Duodenal mucosa (tissue), 2 donors: ENCODE data around the gene HNRNPA0.
"Not testable (repeated sequence)": the region's sequence is repeated elsewhere in the genome, so short reads cannot be mapped to it uniquely, and the experiment has no call there.

ENCODE experiments used
- H3K27ac ChIP-seq: one replicate; pipeline ENCODE4 v1.7.0; 2013; ENCODE audit warnings: low read depth, low read length
- H3K27me3 ChIP-seq, 2 donors: one replicate each; pipeline ENCODE4 v1.7.0; 2013; ENCODE audit warnings: low read length in 2 of 2, control low read depth in 1 of 2; ENCODE audit not compliant: insufficient read depth in 2 of 2, control insufficient read depth in 1 of 2
- H3K36me3 ChIP-seq, 2 donors: one replicate each; pipeline ENCODE4 v1.7.0; 2013; ENCODE audit warnings: low read length in 2 of 2, control low read depth in 1 of 2; ENCODE audit not compliant: insufficient read depth in 2 of 2, control insufficient read depth in 1 of 2
- H3K4me1 ChIP-seq, 2 donors: one replicate each; pipeline ENCODE4 v1.7.0; 2013; ENCODE audit warnings: low read length in 2 of 2, control low read depth in 1 of 2; ENCODE audit not compliant: insufficient read depth in 2 of 2, control insufficient read depth in 1 of 2
- H3K4me3 ChIP-seq, 2 donors: one replicate each; pipeline ENCODE4 v1.7.0; 2013; ENCODE audit warnings: low read length in 2 of 2, low read depth in 1 of 2
- H3K9ac ChIP-seq, 2 donors: one replicate each; pipeline ENCODE4 v1.7.0; 2013; ENCODE audit warnings: low read length in 2 of 2, low read depth in 1 of 2
- H3K9me3 ChIP-seq, 2 donors: one replicate each; pipeline ENCODE4 v1.7.0; 2013; ENCODE audit warnings: low read length in 2 of 2, control low read depth in 1 of 2; ENCODE audit not compliant: control insufficient read depth in 1 of 2

The HNRNPA0 gene

GRCh38 chr5:137782984-137783536, 28.9 kb upstream of the HNRNPA0 start:
- H3K4me1 ChIP-seq, result no peaks in the 10 kb centered on the region
- no peak overlapping the region for H3K9ac ChIP-seq
- no peaks in the 10 kb centered on the region for H3K27me3 ChIP-seq
- no peak overlapping the region for H3K27ac ChIP-seq
- no peaks in the 10 kb centered on the region for H3K36me3 ChIP-seq
- no peak overlapping the region for H3K4me3 ChIP-seq
- H3K9me3 ChIP-seq, result no peaks in the 10 kb centered on the region

- H3K36me3 ChIP-seq, result no peaks in the 10 kb centered on the region
- H3K27ac ChIP-seq, result no peak overlapping the region
- H3K4me3 ChIP-seq, result no peak overlapping the region
Observed at GRCh38 chr5:137782055-137782454, 27.9 kb upstream of the HNRNPA0 start.

GRCh38 chr5:137778772-137779564, 24.8 kb upstream of the HNRNPA0 start:
- no peaks in the 10 kb centered on the region for H3K36me3 ChIP-seq
- no peak overlapping the region for H3K4me3 ChIP-seq
- H3K4me1 ChIP-seq, result no peaks in the 10 kb centered on the region
- H3K27ac ChIP-seq, result no peak overlapping the region
- no peaks in the 10 kb centered on the region for H3K9me3 ChIP-seq
- H3K27me3 ChIP-seq, result no peaks in the 10 kb centered on the region
- no peak overlapping the region for H3K9ac ChIP-seq

More at GRCh38 chr5:137782055-137782454, 27.9 kb upstream of the HNRNPA0 start:
- H3K9me3 ChIP-seq, result no peaks in the 10 kb centered on the region
- no peak overlapping the region for H3K9ac ChIP-seq
- H3K4me1 ChIP-seq, result no peaks in the 10 kb centered on the region
- H3K27me3 ChIP-seq, result no peaks in the 10 kb centered on the region

GRCh38 chr5:137767937-137768336, 13.8 kb upstream of the HNRNPA0 start:
- H3K9ac ChIP-seq, H3K27ac ChIP-seq, H3K4me3 ChIP-seq, H3K9me3 ChIP-seq, H3K4me1 ChIP-seq, H3K36me3 ChIP-seq, H3K27me3 ChIP-seq: not testable (repeated sequence)

GRCh38 chr5:137761566-137761965, 7.4 kb upstream of the HNRNPA0 start:
- Histone ChIP-seq H3K4me3 (no peak overlapping the region), H3K4me1 (no peaks in the 10 kb centered on the region), H3K9me3 (no peaks in the 10 kb centered on the region), H3K27me3 (no peaks in the 10 kb centered on the region), H3K36me3 (no peaks in the 10 kb centered on the region), H3K9ac (no peak overlapping the region), H3K27ac (no peak overlapping the region)

GRCh38 chr5:137760719-137761516, 6.8 kb upstream of the HNRNPA0 start:
- no peak overlapping the region for H3K27ac ChIP-seq
- H3K36me3 ChIP-seq, result no peaks in the 10 kb centered on the region

GRCh38 chr5:137760294-137760693, 6.1 kb upstream of the HNRNPA0 start:
- H3K4me1 ChIP-seq, result no peaks in the 10 kb centered on the region
- no peaks in the 10 kb centered on the region for H3K9me3 ChIP-seq
- H3K27me3 ChIP-seq, result no peaks in the 10 kb centered on the region
- no peak overlapping the region for H3K27ac ChIP-seq
- no peaks in the 10 kb centered on the region for H3K36me3 ChIP-seq
- no peak overlapping the region for H3K9ac ChIP-seq
- no peak overlapping the region for H3K4me3 ChIP-seq

More at GRCh38 chr5:137760719-137761516, 6.8 kb upstream of the HNRNPA0 start:
- H3K4me3 ChIP-seq, result no peak overlapping the region
- H3K4me1 ChIP-seq, result no peaks in the 10 kb centered on the region
- H3K9ac ChIP-seq, result no peak overlapping the region
- H3K9me3 ChIP-seq, result no peaks in the 10 kb centered on the region
- H3K27me3 ChIP-seq, result no peaks in the 10 kb centered on the region

GRCh38 chr5:137758715-137759306, 4.6 kb upstream of the HNRNPA0 start:
- Histone ChIP-seq H3K27ac (no peak overlapping the region), H3K4me1 (no peaks in the 10 kb centered on the region), H3K36me3 (no peaks in the 10 kb centered on the region), H3K4me3 (no peak overlapping the region), H3K9ac (no peak overlapping the region), H3K9me3 (no peaks in the 10 kb centered on the region), H3K27me3 (no peaks in the 10 kb centered on the region)

GRCh38 chr5:137758121-137758520, 4.0 kb upstream of the HNRNPA0 start:
- H3K4me3 ChIP-seq, result no peak overlapping the region
- H3K27me3 ChIP-seq, result no peaks in the 10 kb centered on the region
- no peaks in the 10 kb centered on the region for H3K9me3 ChIP-seq
- H3K27ac ChIP-seq, result no peak overlapping the region
- no peaks in the 10 kb centered on the region for H3K4me1 ChIP-seq
- H3K36me3 ChIP-seq, result no peaks in the 10 kb centered on the region
- no peak overlapping the region for H3K9ac ChIP-seq

- no peaks in the 10 kb centered on the region for H3K27me3 ChIP-seq
- H3K27ac ChIP-seq, result no peak overlapping the region
- H3K36me3 ChIP-seq, result no peaks in the 10 kb centered on the region
- no peak overlapping the region for H3K4me3 ChIP-seq
- no peaks in the 10 kb centered on the region for H3K9me3 ChIP-seq
- H3K4me1 ChIP-seq, result no peaks in the 10 kb centered on the region
- no peak overlapping the region for H3K9ac ChIP-seq
Observed at GRCh38 chr5:137757634-137758033, 3.5 kb upstream of the HNRNPA0 start.
